IPS DF 6.9 (cell line): ENCODE measurements around the gene CELSR2.
A peak's percentile ranks its signal among the peaks of the same experiment; 100 is the strongest.
"Not testable (repeated sequence)": the region's sequence is repeated elsewhere in the genome, so short reads cannot be mapped to it uniquely, and the experiment has no call there.

ENCODE experiments used
- DNase-seq: peaks from one replicate; pipeline ENCODE4 v3.0.0-alpha.2; 2013; ENCODE audit warnings: low read depth, low spot score
- H3K27ac ChIP-seq: one replicate; pipeline ENCODE4 v1.5.1; 2013; ENCODE audit warnings: low read length, control low read depth
- H3K27me3 ChIP-seq: 2 replicates; pipeline ENCODE4 v1.6.1; 2013; ENCODE audit warnings: mild to moderate bottlenecking, low read length; ENCODE audit not compliant: control insufficient read depth, insufficient read depth
- H3K36me3 ChIP-seq: 2 replicates; pipeline ENCODE4 v1.6.1; 2013; ENCODE audit warnings: low read length; ENCODE audit not compliant: control insufficient read depth, insufficient read depth
- H3K4me1 ChIP-seq: 2 replicates; pipeline ENCODE4 v1.6.1; 2013; ENCODE audit warnings: low read length; ENCODE audit not compliant: control insufficient read depth, insufficient read depth
- H3K4me3 ChIP-seq: 2 replicates; pipeline ENCODE4 v1.5.1; 2013; ENCODE audit warnings: mild to moderate bottlenecking, low read length
- H3K9me3 ChIP-seq: 2 replicates; pipeline ENCODE4 v1.6.1; 2013; ENCODE audit warnings: low read length, inconsistent platforms; ENCODE audit not compliant: control insufficient read depth, insufficient read depth
- WGBS: extraction: QIAGEN DNeasy Blood & Tissue Kit; methylation state at CpG from one replicate; pipeline ENCODE4 v1.1.7; 2013; ENCODE audit warnings: mixed read lengths, missing lambda C conversion rate; ENCODE audit not compliant: insufficient read length, insufficient coverage; 5-methylcytosine and 5-hydroxymethylcytosine counted together

CELSR2 gene

DNA sequence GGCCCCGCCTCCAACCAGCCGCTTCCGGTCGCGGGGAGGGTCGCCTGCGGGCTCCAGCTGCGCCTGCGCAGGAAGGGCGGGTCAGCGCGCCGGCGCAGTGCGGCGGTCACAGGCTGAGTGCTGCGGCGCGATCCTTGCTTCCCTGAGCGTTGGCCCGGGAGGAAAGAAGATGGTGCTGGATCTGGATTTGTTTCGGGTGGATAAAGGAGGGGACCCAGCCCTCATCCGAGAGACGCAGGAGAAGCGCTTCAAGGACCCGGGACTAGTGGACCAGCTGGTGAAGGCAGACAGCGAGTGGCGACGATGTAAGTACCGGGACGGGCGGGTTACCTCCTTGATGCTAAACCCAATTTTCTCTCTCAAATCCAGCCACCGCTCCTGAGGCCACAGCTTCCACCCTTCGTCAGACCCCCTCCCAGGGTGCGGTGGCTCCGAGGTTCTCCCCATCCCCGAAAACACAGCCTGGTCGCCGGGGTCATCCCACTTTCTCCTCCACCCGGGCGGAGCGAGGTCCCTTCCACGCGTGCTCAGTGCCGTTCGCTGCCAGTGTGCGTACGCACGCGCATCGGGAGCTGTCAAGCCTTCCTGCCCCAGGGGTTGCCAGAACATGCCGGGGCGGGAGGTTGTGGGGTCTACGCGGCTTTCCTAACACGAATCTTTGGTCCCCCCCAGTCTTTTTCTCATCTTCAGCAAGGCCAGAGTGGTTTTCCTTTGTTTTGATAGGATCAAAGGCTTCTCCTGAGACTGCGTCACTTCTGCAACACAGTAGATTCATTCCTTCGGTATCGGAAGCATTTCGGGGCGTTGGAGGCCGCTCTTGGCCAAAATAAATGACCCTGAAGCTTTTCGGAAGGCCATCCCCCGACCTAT lies 35.3 kb upstream of the CELSR2 start, which contains the start of gene SARS1:
SARS1 (plus strand) TSS at position 95 of the 870 bp plus-strand sequence; CDS start at position 170, 75 bp downstream.
- H3K4me3 ChIP-seq, result peak within 1 kb of the TSS; percentile 94
- H3K4me1 ChIP-seq, result no peaks in the 10 kb centered on the region
- no peak within 1 kb of the TSS for H3K27ac ChIP-seq
- H3K9me3 ChIP-seq, result no peaks in the 10 kb centered on the region
- no CpG with 5 or more reads among the region's 64 CpGs for WGBS
- H3K27me3 ChIP-seq, result no peaks in the 10 kb centered on the region
- DNase-seq, result peak; percentile 72
- H3K36me3 ChIP-seq, result no peaks in the 10 kb centered on the region

DNA sequence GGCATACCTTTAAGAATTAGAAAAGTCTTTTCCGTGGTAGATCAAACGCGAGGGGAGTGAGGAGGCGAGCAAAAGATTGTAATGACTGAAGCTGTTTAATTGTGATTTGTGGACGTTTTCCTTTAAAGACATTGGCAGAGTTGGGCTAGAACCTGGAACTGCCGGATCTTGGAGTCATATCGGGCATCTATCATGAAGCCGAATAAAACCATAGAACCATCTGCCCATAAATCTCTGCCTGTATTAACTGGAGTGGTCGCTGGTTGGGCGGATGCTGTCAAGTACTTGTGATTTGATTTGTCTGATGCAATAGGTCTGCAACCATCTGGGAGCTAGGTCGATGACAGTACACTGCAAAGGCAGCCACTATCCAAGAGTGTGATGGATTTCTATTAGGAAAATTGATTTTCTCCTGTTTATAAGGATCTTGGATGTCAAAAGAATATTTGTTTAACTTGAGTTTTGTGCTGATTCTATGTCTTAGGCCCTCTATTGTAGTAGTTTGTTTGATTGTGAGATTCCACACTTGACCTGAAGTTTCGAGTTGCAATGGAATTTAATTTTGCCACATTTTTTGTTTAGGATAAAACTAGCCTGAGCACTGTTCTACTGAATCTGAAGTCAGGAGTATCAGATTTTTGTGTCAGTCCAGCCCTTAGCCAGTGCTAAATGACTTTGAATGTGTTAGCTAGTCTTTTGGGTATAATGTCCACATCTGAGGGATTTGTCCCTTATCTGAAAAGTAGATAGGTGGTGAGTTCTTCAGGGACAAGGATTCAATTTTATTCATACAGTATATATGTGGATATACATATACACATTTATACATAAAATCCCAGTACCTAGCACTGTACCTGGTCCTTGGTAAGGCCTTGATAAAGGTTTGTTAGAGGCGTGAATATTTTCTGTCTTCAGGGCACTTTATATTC lies 34.4 kb upstream of the CELSR2 start:
- Histone ChIP-seq H3K36me3 (no peaks in the 10 kb centered on the region), H3K4me3 (peak overlapping the region; percentile 94; the same call in 1 of the 2 replicates), H3K27ac (no peak overlapping the region), H3K27me3 (no peaks in the 10 kb centered on the region), H3K9me3 (no peaks in the 10 kb centered on the region), H3K4me1 (no peaks in the 10 kb centered on the region)
- DNase-seq, result no peak
- no CpG with 5 or more reads among the region's 13 CpGs for WGBS

DNA sequence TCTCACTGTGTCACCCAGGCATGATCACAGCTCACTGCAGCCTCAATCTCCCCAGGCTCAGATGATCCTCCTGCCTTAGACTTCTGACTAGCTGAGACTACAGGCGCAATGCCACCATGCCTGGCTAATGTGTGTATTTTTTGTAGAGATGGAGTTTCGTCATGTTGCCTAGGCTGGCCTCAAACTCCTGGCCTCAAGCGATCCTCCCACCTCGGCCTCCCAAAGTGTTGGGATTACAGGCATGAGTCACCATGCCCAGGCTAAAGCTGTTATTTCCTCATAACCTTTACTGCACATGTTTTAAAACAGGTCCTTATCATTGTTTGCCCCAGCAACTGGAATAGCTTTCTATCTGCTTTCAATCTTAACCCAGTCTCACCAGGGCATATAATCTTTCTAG lies 32.7 kb upstream of the CELSR2 start:
- no peaks in the 10 kb centered on the region for H3K4me1 ChIP-seq
- no peak overlapping the region for H3K27ac ChIP-seq
- no peak overlapping the region for H3K4me3 ChIP-seq
- H3K9me3 ChIP-seq, result no peaks in the 10 kb centered on the region
- no peaks in the 10 kb centered on the region for H3K36me3 ChIP-seq
- H3K27me3 ChIP-seq, result no peaks in the 10 kb centered on the region
- no peak for DNase-seq
- WGBS, result no CpG with 5 or more reads among the region's 4 CpGs

DNA sequence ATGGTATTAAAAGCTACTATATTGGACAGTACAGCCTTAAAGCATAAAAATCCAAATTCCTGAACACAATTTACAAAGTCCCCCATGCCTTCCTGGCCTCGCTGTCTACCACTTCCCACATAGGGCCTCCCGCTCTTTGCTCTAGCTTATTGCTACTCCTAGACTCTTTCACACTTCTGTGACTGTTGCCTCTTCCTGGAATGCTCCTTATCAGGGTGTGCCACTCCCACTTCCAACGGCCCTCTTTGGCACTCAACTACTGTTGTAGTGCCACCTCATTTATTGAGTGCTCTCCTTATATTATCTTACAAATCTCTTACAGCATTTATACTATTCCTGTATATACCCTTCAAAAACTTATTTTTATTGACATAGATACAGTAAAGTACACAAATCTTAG lies 30.8 kb upstream of the CELSR2 start:
- Histone ChIP-seq H3K36me3 (no peaks in the 10 kb centered on the region), H3K9me3 (no peaks in the 10 kb centered on the region), H3K27ac (no peak overlapping the region), H3K4me1 (no peaks in the 10 kb centered on the region), H3K27me3 (no peaks in the 10 kb centered on the region), H3K4me3 (no peak overlapping the region)
- no CpG with 5 or more reads among the region's 3 CpGs for WGBS
- no peak for DNase-seq

DNA sequence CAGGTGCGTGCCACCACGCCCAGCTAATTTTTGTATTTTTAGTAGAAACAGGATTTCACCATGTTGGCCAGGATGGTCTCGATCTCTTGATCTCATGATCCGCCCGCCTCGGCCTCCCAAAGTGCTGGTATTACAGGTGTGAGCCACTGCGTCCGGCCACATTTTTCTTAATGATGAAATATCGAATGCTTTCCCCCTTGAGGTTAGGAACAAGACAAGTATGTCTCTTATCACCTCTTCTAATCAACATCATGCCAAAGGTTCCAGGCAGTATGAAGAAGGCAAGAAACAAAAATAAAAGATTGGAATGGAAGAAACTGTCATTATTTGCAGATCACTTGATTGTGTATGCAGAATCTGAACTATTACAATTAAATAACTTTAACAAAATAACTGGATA lies 28.1 kb upstream of the CELSR2 start:
- H3K27me3 ChIP-seq, H3K9me3 ChIP-seq, H3K4me1 ChIP-seq, H3K4me3 ChIP-seq, H3K36me3 ChIP-seq, DNase-seq, H3K27ac ChIP-seq: not testable (repeated sequence)
- WGBS, result no CpG with 5 or more reads among the region's 9 CpGs

DNA sequence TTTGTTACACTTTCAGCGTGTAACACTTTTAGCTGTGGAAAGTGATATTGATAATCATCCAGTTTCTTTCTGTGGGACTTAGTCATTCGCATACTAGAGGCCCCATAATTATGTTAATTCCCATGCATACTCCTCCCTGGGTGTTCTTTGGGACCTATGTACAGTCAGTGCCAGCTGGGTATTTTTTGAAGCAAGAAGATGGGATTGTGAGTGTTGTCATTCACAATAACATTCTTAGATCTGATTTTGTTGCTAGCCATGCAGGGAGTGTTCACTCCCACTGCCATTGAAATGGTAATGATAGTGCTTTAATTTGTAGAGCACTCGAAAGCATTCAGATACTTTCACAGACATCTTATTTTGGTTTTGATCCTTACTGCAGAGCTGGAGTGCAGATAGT lies 24.0 kb upstream of the CELSR2 start:
- Histone ChIP-seq H3K4me1 (peaks cover 3% of the 10 kb centered on the region; the same call in 1 of the 2 replicates), H3K9me3 (no peaks in the 10 kb centered on the region), H3K36me3 (no peaks in the 10 kb centered on the region), H3K4me3 (no peak overlapping the region), H3K27ac (no peak overlapping the region), H3K27me3 (no peaks in the 10 kb centered on the region)
- no peak for DNase-seq
- no CpG with 5 or more reads among the region's 3 CpGs for WGBS

DNA sequence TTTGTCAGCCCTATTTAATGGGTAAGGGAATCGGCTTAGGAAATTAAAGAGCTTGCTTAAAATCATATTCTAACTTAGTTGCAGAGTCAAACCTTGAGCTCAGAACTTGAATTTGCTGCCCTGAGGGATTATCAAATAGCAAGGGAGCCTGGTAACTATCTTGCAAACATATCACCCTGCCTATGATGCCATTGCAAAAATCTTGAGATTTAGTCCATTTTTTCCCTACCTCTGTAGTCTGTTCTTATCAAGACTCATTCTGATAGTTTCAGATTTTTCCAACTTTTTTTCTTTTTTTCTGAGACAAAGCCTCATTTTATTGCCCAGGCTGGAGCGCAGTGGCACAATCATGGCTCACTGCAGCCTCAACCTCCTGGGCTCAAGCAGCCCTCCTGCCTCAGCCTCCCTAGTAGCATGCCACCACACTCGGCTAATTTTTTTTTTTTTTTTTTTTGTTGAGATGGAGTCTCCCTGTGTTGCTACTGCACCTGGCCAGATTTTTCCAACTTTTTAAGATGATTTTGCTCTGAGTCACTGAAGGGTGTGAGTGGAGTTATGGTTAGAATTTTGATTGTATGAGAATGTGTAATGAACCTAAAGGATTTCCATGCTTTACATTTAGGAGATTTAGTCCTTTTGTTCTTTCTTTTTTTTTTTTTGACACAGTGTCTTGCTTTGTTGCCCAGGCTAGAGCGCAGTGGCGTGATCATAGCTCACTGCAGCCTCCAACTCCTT lies 23.5 kb upstream of the CELSR2 start:
- no peak overlapping the region for H3K27ac ChIP-seq
- WGBS, result no CpG with 5 or more reads among the region's 5 CpGs
- no peaks in the 10 kb centered on the region for H3K36me3 ChIP-seq

DNA sequence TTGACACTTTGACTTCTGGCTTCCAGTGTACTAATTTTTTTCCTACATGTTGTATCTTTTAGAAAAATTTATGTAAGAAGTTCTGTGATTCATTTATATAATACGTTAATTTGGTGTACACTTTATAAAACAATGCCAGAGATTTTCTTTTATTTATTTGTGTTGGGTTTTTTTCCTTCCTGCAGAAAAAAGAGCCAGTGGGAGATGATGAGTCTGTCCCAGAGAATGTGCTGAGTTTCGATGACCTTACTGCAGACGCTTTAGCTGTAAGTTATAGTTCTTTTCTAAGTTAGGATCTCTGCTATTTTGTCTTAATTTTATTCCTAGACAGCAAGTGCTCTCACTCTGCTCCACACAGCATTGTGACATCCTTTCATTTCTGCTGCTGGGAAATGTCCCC lies 21.2 kb upstream of the CELSR2 start:
- Histone ChIP-seq H3K27ac (no peak overlapping the region), H3K4me1 (peaks cover 3% of the 10 kb centered on the region; the same call in 1 of the 2 replicates), H3K36me3 (peaks cover 5% of the 10 kb centered on the region; the same call in 1 of the 2 replicates), H3K4me3 (no peak overlapping the region), H3K9me3 (no peaks in the 10 kb centered on the region), H3K27me3 (no peaks in the 10 kb centered on the region)
- no peak for DNase-seq
- no CpG with 5 or more reads among the region's 3 CpGs for WGBS

More for the DNA sequence above, 23.5 kb upstream of the CELSR2 start:
- Histone ChIP-seq H3K4me3 (no peak overlapping the region), H3K9me3 (no peaks in the 10 kb centered on the region), H3K27me3 (no peaks in the 10 kb centered on the region), H3K4me1 (peaks cover 3% of the 10 kb centered on the region; the same call in 1 of the 2 replicates)
- no peak for DNase-seq

DNA sequence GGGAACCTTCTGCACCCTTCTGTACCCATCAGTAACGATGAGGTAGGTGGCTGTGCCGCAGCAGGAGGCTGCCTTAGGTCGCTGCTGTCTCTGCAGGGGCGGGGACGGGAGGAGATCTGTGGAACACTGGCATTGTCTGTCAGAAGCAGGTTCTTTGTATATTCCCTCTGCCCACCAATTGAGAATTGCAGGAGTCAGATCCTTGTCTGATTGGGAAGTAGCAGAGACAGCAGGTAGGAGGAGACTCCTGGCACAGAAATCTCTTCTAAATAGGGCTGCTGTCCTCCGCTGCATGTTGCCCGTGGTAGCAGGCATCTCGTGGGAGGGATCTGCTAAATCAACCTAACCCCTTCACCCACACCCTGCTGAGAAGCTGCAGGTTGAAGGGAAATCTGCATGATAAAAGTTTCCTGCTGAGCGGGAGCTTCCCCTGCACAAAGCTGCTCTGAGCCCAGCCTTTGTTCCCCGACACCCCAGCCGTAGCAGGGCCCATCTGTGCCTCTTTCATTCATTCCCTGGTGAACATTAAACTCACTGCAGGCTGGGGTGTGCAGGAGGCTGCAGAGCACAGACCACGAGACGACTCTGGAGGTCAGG lies 19.7 kb upstream of the CELSR2 start:
- Histone ChIP-seq H3K4me1 (peaks cover 3% of the 10 kb centered on the region; the same call in 1 of the 2 replicates), H3K36me3 (peaks cover 5% of the 10 kb centered on the region; the same call in 1 of the 2 replicates), H3K9me3 (no peaks in the 10 kb centered on the region), H3K27me3 (no peaks in the 10 kb centered on the region), H3K4me3 (no peak overlapping the region), H3K27ac (no peak overlapping the region)
- no CpG with 5 or more reads among the region's 13 CpGs for WGBS
- DNase-seq, result peak; percentile 99
